HG03521 (cell line): Measurements from ENCODE around the gene RASD1.

Experiments
- ATAC-seq: cut with Tn5 transposase; IDR thresholded peaks from one replicate; pipeline ENCODE4 v1.9.1; 2021; ENCODE audit warnings: mild to moderate bottlenecking, moderate library complexity; ENCODE audit not compliant: unreplicated experiment

Gene RASD1

DNA sequence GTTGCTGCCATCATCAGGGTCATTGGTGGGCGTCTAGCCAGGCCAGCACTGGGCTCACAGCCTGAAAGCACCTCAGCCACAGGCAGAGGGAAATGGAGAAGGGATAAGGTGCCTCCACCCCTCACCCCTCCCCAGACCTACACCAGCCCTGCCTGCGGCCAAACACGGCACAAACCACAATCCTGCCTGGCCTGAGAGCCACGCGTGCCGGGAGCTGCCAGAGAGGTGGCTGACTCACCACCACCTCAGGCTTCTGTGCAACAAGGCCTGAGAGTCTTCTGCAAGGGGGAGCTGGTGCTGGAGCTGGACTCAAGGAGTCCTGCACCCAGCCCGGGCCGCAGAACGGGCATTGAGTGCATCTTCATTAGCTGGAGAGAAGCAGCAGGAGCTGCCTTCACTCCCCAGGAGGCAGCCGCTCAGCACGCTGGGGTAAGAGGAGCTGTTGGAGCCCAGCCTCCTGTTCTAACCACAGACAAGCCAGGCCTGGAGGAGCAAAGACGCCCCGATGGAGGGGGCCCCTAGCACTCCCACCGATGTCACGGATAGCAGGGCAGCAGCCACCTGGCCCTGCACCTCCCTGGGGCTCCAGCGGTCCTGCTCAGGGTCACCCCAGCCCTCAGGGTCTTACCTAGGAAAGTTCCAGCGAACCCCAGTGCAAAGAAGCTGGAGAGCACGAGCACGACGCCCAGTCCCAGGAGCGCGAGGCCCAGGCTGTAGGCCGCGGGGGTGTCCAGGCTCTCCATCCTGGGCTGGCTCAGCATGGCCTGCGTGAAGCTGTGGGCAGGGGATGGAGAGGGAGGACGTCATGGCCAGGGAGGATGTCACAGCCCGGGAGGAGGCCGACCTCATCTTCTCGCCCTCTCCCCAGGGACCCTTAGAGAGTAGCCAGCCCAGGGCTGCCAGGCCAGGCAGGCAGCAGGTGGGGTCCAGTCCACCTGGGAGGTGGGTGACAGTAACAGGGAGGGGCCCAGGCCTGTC is 16.0 kb upstream of the RASD1 start:
- ATAC-seq: no peak

DNA sequence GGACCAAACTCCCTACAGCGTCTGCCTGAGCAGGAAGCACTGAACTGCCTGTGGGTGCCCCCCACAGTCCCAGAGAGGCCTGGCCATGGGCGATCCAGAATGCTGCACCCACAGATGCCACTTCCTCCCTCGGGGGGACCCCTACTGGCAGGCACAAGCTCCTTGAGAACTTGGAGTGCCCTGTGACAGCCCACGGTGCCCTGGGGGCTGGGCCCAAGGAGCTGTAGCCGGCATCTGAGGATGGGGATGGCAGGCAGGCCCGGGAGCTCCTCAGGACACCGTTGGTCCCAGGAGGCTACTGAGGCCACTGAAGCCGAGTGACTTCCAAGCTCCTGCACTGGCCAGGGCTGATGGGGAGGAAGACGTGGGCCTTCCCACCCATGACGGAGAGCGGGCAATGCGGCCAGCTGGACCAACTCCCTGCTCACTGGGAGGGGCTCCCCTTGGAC is 15.1 kb upstream of the RASD1 start:
- no peak for ATAC-seq

DNA sequence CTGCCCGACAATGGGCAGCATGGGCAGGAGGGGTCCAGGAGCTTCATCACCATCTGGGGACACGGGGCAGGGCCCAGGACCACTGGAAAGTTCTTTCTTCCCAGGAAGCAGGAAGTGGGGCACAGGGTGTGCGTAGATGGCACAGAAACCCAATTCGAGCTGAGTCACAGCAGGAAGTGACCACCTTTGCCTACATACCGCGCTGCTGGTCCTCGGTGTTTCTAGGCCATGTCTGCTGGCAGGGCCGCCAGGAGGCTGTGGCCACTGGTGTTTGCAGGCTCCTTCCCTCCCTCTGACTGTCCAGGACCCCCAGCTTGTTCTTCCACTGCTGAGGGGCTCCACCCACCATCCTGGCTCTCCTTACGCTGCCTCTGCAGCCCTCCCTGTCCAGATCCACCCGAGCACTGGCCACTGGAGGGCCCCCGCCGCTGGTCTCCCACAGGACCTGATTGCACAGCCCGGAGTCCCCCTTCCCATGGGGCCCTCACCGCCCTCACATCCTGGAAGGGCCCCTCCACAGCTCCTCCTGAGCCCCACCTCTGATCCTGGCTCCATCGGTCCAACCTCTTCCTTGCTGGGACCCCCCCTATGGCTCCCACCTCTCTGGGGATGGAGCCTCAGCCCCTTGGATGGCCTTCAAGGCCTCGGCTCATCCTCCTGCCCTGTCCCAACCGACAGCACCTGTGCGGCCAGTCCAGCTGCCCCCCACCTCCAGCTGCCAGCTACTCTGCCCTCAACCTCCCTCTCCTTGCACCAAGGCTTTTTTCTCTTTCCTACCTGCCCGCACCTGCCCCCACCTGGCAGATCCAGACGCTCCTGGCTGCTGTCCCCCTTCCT is 14.5 kb upstream of the RASD1 start:
- ATAC-seq: no peak

DNA sequence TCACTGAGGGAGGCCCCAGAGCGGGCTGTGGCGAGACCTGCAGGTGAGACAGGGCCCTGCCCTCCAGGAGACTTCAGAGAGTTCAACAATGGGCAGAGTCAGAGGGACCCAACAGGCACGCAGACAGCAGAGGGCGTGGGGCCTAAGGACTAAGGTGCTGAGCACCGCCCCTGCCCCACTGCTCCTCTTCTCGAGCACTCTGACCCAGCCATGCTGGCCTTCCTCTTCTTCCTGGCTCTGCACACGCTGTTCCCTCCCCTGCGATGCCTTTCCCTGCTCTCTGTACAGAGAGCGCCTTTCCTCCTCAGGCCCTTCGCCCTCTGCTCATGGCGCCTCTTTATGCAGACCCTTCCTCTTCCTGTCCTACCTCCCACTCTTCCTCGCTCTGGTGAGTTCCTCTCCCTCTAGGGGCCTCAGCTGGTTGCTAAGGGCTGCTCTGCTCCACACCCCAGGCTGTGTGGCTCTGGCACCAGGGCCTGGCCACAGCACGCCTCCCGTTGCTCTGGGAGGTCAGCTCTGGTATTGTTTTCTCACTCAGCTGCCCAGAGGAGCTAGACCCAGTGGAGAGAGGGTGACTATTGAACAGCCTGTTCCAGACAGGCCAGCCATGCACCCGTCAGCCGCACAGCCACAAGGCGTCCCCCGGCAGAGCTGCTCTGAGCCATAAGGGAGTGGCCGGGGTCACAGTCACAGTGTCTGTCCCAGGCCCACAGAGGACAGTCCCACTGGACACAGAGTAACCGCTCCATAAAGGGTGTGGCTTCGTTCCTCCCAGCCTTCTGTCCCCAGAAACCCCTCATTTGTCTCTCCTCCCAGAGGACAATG is 13.6 kb upstream of the RASD1 start:
- ATAC-seq: no peak

DNA sequence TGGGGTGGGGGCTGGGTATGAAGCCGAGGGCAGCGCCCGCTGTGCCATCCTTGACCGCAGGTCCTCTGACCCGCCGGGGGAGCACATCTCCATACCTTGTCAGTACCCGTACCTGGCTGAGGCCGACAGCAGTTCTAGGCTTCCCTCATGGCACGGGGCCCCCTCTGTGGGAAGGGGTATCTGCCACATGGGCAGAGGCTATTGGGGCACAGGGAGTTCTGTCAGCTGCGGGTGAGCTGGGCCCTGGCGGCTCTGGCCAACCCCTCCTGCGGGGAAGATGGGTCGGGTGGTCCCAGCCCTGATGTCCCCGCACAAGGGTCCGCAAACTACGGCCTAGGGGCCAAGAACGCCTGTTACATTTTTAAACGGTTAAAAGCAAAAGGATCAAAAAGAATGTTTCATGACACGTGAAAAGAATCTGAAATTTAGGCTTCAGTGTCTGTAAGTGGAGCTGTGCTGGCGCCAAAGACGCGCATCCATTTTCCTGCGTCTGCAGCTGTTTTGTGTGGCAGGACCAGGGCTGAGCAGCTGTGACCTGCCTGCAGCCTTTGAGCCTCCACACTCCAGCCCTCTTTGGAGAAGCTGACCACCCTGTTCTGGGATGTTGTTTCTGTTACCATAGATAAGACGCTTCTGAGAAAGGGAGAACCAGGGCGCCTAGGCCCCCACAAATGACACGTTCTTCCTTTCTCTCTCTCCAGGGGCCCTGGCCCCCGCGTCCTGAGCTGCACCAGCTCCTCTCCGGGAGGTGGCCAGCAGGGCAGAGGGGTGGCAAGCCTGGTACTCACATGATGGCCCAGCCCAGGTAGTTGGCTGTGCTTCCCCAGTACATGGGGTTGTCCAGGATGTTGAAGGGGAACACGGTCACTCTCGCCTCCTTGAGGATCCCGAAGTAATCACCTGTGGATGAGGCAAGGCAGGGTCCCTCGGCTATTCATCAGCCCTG is 12.7 kb upstream of the RASD1 start:
- ATAC-seq: no peak

DNA sequence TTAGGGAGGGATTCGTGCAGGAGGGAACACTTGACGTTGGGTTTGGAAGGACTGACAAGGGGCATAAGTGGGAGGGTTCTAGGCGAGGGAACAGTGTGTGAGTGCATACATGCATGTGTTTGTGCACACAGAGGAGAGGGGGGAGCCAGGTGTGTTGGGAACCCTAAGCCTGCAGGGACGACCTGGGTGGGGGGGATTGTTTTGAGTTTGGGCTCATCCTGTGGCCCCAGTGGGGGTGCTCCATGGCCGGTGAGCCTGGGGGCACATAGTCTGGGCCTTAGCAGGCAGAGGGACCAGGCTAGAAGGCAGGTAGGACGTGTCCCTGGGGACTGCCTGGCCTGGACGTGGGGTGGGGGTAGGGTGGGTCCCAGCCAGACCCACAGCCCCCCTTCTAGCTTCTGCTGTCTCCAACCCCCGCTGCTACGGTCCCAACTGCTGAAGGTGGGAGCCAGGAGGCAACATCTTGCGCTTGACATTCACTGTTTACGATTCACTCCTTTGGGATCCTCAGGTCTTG is 11.9 kb upstream of the RASD1 start:
- no peak for ATAC-seq

DNA sequence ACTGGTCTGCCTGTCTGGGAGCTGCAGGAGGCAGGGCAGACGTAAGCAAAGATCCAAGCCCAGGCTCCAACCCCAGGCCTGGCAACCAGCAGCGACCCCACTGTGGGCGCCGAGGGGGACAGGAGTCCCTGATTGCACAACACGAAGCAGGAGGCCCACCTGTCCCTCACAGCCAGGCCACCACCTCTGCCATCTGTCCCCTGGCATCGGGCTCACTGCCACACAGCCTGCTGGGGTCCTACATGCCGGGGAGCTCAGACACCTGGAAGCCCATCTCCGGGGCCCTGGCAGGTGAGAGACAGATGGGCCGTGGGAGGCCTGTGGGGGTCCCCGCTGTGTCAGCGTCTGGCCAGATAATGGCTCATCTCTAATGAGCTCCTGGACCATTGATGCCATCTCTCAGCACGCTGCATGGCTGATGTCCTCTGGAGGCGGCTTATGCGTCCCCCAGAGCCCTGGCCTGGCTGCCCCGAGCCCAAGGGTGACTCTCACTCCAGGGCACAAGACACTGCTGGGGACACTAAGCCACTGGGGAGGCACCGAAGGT is 11.3 kb upstream of the RASD1 start:
- no peak for ATAC-seq

DNA sequence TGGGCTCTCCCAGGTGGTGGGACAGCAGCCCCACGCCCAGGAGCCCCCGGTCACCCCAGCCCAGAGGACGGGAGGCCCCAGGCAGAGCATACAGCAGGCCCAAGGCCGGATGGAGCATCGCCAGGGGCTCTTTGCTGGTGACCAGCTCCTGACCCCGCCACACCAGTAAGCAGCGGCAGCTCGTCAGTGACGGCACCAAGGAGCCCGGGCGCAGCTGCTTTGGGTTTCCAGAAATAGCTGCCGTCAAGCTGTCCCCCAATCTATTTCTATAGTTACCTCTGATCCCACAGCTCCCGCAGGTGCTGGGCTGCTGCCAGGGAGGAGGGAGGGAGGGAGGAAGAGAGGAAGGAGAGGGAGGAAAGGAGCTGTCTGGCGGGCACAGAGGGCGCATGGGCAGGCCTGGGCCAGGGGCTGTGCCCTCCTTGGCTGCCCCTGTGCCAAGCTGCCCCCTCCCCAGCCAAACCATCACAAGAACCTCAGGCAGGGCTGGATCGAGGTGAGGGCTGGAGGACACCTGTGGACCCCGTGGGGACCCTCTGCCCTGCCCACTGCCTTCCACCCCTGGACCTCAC is 10.8 kb upstream of the RASD1 start:
- ATAC-seq: no peak

DNA sequence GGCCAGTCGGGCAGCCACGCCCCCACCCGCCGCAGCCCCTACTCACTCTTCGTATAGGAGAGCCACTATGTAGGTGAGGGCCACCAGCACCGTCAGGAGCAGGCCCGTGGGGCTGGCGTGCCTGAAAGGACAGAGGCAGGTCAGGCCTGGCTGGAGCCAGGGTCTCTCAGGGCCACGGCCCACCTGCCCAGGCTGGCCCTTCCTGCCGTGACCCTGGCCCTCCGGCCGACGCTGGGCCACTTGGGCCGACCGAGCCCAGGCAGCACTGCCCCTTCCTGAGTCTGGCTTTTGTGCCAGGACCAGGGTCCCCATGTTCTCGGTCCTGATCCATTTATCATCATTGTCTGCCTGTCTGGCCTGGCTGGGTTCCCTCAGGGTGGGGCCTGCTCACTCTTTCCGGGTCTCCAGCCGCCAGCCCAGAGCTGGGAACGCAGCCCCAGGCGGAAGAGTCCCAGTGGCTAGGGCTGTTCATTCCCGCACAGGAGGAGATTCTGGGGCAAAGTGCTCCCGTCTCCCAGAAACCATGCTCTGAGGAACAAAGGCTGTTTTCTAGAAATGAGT is 10.1 kb upstream of the RASD1 start:
- no peak for ATAC-seq

DNA sequence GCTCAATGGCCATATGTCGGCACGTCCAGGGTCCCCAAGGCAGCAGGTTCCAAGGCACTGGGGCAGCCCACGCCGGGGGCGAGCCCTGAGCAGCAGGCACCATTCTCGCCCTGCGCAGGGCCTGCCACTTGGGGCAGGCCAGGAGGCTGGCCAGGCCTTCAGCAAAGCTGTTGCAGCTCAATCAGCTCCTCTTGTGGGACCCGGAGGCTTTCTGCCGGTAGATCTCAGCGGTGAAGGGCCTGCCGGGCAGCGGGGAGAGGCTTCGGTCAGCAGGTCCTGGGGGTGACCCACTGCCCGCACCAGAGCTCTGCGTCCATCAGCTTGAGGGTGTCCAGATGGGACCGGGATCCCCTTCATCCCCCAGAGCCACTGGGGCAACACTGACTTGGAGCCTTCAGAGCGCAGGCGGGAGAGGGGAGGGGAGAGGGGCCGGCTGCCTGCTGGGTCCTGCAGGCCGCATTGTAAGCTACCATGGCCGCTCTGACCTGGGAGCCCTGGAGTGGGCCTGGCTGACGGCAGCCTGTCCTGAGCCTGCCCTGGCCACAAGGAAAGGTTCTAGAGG is 9.5 kb upstream of the RASD1 start:
- no peak for ATAC-seq

DNA sequence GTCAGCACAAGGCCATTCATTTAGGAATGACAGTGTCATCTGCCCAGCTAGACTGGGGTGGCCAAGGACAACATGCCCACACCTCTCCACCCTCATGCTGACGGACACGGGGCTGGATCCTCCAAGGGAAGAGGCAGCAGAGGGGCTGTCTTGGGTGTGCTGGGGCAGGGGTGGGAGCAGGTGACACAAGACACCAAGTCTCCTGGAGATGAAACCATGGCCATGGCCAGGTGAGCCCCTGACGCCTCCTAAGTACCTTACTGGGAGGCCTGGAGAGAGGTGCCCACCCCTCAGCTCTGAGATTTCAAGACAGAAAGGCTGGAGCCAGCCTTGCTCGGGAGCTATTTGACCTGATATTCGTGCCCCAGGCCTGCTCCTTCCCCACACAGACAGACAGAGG is 9.0 kb upstream of the RASD1 start:
- ATAC-seq: no peak

DNA sequence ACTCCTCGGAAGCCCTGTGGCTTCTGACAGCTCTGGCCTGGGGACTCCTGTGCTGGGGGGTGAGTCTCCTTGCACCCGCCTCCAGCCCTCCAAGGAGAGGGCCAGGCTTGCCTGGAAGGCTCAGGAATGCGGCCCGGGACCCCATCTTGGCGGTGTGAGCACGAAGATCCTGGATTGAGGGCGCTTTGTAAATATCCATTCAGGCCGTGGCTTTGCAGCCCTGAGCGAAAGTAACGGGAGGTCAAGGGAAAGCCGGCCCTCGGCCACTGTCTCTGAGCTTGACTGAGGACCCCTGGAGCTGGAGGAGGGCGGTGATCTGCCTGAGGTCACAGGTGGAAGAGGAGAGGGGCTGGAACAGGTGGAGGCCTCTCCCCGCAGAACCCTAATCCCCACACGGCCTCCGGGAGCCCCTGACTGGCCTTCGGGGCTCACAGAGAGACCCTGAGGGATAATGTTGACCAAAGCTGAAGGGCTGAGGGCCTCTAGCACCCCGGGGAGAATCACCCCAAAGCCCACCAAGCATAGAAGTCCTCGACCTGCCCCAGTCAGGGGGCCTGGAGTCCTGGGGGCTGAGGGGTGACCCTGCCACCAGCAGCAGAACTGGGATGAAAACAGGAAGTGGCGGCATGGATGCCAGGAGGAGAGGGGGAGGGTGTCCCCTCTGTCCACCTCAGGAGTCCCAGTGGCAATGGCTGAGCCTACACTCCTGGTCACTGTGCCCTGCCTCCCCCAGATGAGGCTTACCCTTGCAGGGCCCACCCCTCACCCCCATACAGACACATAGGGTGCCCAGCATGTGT is 8.3 kb upstream of the RASD1 start:
- no peak for ATAC-seq

DNA sequence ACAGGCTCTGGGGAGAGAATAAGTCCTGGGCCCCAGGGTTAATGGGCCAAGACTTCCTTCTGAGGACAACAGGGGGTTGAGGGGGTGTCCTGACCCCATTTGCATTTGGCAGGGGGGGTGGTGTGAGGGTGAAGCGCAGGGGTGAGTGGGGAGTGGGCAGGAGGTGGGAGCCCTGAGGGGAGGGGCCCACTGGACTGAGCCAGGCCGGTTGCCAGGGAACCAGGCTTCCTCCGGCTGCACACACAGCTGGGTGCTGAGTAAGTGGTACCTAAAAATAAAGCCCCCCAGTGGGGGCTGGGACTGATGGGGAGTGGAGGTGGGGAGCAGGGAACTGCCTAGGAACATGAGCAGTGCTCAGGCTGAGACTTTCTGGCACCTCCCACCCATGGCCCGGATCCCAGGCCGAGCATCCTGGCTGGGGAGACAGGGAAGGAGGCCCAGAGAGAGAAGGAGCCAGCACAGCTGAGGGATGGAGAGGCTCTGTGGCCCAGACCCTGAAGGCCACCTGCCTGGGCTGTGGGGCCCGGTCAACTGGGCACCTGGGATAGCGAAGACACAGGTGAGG is 7.5 kb upstream of the RASD1 start:
- no peak for ATAC-seq

DNA sequence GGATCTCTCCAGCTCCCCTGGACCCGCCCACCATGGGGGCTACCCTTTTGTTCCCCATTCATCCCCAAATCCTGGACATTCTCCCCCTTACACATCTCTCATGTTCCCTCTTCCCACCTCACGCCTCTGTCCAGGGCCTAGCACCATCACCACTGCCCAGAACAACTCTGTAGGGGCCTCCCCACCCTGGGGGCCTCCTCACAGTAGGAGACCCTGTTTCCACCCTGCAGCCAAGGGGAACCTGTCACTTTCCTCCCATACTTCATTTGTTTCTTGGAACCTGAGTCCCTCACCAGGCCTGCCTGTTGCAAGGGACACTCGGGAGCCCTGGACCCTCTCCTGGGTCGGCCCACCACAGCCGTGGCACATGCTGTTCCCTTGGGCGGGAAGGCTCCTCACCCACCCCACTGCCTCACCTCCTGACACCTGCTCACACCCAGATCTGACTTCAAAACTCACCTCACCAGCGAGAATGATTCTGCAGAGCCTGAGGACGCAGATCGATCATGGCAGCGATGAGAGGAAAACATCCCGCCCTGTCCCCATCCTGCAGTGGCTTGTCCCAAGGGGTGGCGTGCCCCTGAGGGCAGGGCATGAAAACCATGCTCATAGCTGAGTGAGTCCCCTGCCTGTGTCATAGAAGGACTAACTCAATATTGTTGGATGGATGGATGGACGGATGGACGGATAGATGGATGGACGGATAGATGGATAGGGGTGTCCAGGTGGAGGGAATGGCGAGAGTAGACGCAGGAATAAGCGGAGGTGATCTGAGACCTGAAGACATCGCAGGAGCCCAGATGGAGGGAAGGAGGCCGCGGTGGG is 6.8 kb upstream of the RASD1 start:
- no peak for ATAC-seq

DNA sequence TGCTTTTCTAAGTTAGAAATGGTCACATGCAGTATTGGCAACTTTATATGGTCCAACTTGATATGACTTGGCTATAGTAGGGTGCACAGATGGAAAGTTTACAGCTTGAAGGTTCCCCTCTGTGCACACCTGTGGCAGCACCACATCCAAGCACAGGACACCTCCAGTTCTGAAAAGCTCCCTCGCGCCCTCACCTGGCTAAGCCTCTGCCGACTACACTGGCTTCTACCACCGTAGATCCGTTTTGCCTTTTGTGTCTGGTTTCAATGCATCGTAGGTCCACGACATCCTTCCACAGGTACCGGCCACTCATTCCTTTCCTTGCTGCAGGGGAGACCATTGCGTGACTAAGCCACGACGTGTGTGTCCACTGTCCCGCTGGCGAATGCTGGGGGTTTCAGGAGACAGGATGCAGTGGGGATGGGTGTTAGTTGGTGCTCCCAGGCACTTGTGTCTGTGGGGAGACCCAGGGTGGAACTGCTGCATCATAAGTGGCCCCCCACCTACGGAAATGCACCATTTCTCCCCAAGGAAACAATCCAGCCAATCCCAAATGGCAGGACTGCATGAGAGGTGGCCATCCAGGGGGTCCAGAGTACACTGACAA is 4.9 kb upstream of the RASD1 start:
- ATAC-seq: no peak
